Dermis blood vessel endothelial cell (primary cell): ENCODE results near the gene RHEX. TPM values are rescaled to one million over a fixed set of nuclear protein-coding genes. Genes with fewer than 3 reads are reported as not detected.

Experiments
- DNase-seq: peaks from one replicate; pipeline ENCODE4 v3.0.0; 2010
- total RNA-seq: library from RNA; depleted of rRNA; stranded (reverse); fragments of >200 nt; gene quantifications from 2 replicates; pipeline ENCODE4 v1.2.3, GENCODE V29; 2014

The RHEX gene
- total RNA-seq, 1 donor from 2014 or later = not detected

DNA sequence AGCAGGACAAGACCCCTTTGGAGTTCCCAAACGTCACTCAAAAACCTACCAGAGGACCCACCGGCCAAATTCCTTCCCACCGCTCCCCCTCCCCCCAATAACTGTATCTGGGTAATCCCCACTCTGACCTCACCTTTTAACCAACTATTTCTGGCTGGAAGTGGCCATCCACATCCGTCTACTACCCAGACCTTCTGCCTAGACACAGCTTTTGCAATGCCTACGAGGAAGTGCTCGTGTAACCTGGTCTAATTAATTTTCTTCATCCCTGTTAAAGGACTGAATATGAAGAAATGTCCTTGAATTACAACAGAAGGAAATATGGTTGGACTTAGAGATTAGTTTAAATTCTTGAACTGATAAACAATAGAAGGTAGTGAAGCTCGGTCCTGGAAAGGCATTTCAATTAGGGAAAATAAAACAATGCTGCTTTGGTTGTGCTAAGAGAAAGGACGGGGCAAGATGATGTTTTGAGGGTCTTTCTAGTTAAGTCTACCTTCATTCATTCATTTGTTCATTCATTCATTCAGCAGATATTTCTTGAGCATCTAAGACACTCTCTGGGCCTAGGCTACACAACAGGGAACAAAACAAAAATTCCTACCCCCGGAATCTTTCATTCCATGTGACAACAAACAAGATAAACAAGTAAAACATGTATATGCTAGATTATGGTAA, 45.4 kb downstream of the RHEX start:
- DNase-seq = no peak

DNA sequence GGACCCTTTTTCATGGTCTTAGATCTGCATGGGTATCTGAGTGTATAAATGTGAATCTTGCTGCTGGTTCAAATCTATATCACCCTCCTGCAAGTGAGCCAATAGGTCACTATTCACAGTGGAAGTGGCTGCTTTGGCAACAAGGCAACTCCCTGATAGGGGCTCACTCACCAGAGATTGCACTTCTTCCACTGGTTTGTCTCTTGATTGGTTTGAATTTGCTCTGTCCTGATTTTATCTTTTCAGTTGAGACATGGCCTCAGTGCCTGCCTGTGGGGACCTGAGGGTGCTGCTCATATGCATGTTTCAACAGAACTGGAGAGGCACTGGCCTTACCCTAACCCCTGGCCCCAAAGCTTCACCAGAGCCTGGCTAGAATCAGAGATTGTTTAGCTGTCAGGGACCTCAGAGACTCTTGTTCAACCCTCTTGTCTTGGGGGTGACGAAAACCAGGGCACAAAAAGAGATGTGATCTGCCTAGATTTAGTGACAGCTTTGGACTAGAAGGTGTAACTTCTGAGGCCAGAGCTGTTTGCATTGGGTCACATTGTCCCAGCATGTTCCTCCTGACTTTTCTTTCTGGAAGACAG, 47.3 kb downstream of the RHEX start:
- DNase-seq = no peak

DNA sequence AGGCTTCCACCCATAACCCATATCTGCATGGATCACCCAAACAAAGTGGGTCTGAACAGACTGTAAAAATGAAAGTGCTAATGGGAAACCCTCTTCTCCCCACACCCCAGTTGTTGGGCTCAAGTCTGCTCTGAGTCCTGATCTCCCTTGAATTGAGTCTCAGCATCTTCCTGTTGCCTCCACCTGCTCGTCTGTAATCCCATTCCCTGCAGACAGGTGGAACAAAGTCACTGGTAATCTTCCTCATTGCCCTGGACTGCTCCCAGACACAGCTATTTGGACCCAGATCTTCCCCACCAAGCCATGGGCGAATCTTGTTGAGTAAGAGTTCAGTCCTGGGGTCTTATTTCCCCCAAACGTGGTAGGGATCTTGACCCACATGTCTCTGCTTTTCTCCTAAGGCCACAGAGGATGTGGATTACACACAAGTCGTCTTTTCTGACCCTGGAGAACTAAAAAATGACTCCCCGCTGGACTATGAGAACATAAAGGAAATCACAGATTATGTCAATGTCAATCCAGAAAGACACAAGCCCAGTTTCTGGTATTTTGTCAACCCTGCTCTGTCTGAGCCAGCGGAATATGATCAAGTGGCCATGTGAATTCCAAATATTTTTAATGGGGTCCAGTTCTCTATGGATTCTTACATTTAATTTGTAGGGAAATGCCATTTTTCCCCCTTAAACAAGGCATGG, 48.5 kb downstream of the RHEX start:
- no peak for DNase-seq

DNA sequence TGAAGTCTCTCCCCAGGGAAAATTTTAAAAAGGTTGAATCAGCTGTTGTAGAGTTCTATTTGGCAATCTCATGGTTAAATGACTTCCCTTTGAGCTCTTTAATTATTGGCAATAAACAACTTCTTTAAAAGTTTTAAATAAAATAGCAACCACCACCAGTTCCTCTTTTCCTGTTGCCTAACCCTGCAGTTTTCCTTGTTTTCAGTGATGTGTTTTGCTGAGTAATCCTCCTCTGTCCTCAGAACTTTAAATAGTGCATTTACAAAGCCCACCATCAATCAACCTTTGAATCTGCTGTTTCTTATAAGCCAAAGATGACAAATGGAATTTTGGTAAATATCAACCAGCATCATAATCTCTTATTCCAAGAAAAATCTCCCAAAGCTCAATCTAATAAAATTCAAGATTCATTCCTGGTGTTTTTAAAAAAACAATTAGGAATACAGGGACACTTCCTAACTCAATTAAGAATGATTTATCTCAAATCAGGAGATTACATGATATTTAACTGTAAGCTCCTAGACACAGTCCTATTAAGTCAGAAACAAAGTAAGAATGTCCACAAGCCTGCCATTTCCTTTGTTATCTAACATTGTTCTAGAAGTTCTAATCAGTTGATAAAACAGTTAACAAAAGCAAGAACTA, 49.4 kb downstream of the RHEX start:
- no peak for DNase-seq

DNA sequence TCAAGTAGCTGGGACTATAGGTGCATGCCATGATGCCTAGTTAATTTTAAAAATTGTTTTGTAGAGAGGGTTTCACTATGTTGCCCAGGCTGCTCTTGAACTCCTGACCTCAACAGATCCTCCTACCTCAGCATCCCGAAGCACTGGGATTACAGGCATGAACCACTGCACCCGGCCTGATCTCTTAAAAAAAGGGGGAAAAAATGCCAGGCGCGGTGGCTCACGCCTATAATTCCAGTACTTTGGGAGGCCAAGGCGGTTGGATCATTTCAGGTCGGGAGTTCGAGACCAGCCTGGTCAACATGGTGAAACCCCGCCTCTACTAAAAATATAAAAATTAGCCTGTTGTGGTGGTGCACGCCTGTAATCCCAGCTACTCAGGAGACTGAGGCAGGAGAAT, 51.0 kb downstream of the RHEX start:
- DNase-seq = no peak

DNA sequence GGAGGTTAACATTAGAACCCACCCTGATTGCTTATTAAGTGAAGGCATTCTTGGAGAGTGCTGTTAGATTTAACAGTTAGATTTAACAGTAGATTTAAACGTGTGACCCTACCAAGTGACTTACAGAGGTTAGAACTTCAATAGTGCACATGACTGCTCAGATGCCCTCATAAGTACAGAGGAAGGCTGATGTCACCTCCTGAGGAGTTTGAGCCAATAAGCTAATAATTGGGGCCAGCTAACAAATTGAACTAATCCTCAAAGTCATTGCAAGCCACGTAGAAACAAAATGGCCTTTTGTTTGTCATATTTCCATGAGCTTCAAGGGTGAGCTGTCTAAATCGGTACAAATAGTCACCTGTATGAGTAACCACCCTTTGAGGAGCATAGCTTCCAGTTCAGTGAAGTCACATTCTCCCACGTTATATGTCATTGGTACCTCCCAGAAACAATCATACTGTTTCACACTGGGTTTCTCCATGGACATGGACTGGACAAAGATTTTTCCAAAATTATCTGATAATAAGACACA, 52.6 kb downstream of the RHEX start:
- peak; percentile 52 for DNase-seq

DNA sequence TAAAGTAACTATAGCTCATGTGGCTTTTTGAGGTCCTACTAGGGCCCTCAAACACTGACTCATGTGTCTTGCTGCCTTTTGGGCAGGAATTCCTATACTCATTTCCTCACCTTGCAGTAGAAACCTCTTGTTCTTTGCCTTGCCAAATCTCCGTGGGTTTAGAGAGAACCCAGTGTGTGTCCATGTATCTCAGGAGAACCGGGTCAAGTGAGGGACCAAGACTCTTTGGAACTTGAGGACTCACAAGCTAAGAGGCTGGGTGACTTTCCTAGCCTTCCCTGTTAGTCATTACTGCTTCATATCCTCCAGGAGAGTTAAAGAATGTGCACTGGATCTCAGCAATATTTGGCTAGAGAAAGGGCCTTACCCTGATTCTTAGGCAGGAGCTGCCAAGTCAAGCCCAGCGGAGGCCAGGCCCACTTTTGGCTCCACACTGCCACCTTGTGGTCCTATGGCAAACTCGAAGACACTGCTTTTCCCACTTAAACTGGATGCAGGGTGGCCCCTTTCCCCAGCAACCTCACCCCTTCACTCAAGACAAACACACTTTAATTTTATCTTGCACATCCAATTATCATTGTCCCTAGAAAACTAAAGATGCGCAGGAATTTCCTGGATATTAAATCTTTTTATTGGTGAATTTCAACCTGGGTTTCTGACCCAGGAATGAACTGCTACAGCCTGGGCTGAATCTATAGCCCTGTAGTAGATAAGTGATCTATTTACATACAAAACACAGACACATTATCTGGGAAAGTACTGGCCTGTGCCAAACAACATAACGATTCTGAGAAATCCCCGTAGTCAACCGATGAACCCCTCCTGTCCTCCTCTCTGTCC, 53.6 kb downstream of the RHEX start:
- peak; percentile 91 for DNase-seq

DNA sequence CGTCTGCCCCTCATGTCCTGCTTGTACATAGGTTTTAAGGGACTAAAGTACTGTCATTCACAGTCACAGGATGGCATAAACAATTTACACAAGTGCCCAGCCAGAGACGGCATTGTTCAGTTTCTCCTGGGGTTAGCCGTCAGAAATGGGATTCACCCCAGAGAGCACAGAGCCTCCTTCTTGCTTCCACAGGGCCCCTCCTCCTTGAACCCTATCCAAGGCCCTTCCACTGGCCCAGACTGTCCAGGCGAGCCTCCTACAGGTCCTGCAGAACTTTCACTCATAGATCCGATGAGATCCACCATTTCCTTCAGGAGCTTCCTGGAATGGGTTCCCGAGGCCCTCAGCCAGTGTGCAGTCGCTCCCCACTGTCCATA, 54.2 kb downstream of the RHEX start:
- DNase-seq = no peak

DNA sequence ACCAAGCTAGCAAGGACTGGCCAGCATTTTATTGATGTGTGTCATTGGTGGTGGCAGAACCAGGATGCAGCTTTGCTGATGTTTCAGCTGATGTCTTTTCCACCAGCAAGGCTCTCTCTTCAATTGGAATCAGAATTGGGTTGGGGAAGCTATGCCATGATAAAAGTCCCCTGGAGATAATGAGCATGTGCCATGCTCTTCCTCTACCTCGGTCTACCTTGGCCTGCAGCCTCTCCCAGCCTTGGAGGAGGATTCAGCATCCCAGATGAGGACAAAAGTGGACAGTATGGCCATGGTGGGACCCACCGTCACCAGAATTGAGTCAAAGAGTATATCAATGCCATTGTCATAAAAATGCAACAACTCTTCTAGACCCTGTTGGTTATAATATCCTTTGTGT, 55.7 kb downstream of the RHEX start:
- DNase-seq = no peak

DNA sequence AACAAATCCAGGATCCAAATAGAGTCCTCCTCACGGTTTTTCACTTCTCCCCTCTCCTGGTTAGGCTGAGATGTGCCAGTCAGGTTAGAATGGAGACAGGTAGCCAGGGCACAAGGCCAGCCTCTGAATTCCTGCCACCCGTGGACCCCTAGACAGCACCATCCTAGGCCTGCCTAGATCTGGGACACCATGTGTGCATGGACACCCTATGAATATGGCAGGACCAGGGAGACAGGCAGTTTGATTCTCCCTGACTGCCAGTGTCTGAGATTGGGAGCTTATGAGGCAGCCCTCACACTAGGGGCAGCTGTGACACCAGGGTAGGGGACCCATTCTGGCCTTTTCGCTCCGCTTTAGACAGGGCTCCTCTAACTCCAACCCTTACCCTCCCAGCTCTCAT, 56.7 kb downstream of the RHEX start:
- DNase-seq = no peak

DNA sequence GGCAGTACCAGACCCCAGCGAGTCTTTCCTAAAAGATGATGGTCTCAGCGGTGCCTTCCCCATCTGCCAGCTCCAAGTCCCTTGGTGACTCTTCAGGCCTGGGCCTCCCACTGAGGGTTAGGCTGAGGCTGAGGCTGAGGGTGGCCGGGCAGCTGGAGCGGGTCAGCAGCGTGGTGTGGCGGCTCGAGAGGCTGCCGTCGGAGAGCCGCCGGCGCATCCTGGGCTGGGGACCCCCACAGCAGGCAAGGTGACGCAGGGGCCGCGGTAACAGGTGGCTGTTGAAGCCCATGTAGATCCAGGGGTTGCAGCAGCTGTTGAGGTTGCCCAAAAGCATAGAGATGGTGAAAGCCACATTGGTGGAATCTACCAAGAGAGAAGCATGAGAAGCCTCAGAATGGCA, 57.2 kb downstream of the RHEX start:
- DNase-seq = no peak

DNA sequence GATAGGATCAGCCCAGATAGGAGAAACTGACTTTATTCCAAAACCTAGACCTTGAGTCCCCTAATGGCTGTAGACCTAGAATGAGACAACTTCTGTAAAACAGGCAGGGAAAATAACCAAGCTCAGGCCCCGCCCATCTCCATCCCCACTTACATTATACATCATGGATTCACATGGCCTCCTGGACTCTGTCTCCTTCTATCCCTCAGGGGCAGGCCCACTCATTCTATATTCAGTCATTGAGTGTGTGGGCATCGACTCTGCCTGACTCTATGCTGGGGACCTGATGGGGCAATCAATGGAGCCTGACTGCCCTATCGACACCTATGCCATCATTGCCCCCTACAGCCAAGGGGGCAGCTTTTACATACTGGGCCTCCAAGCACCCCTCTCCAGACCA, 57.8 kb downstream of the RHEX start:
- DNase-seq = no peak

DNA sequence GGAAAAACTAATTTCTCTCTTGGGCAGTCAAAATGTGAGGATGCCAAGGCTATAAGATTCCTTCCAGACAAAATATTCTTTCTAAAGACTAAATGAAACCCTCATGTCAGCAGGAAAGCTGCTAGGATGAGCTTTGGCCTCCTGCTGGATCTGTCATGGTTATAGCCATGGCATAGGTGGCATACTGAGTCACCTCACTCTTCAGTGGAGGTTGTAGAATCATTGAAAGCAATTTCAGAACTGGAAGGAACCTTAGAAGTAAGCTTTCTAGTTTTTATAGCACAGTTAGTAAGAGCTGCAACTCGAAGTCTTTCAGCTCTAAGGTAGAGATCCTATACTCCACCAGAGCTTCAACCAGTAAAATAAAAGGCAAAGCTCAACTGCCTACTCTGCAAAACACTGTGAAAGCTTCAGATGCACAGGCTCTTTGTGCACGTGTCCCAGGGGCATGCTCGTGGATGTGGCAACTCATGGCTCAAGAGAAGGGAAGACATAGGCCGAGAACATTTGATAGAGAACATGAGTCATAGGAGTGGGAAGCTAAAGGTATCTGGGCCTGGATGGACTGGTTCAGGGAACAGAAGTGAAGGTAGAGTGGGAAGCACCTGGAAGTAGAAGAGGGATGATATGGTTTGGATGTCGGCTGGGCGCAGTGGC, 58.4 kb downstream of the RHEX start:
- no peak for DNase-seq

DNA sequence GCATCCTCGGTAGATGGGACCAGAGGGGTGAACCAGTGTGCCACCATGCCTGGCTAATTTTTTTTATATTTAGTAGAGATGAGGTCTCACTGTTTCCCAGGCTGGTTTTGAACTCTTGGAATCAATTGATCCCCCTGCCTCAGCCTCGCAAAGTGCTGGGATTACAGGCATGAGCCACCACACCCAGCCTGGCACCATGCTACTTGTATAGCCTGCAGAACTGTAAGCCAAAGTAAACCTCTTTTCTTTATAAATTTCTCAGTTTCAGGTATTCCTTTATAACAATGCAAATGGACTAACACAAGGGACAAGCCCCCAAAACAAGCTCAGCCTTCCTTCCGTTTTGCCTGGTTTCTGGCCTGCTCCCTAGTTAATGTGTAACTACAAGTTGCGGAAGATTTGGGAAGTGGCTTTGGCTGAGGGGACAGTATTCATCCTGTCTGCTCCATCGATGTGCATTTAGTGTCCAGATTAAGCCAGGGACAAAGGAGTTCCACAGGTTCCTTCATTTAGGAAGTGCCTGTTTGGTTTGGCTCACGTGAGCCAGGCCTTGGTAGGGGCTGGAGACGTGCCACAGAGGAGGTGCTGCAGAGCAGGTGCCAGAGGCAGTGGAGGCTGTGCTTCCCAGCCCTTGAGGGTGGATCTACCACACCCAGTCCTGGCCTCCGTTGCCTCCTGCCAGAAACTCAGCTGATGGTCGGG, 59.8 kb downstream of the RHEX start:
- no peak for DNase-seq

DNA sequence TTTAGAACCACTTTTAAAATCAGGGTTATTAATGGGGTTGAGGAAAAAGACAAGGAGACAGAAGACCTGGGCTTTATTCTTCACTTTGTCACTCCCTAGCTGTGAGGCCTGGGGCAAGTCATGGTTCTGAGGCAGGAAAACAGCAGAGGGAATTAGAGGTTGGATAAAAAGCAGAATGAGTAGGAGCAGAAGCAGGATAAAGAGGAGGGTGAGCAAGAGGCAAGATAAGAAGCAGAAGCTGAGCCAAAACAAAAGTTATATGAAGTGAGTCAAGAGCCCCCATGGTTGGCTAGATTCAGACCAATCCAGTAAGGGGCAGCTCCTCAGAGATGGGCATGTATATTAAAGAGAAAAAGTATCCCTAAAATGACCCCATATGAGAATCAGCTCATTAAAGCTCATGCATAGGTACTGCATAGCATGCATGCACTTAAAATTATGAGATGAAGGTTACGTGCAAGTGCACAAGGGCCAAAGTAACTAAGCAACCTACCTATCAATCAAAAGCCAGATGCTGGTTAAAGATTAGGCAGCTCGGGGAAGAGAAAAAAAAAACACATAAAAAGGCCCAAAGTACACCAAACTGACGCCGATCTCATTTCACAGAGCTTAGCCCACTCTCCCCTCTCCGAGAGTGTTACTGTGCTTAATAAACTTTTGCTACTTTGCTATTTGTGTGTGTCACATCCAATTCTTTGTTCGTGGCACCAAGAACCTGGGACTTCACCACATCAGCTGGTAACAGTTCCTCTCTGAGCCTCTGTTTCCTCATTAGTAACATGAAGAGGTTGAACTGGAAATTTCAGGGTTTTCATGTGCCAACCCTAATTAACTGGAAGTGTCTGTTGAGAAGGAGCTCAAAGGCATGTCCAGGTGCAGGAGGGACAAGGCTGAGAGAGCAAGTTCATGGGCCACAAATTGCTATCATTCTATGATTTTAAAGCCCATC, 62.0 kb downstream of the RHEX start:
- DNase-seq = no peak

DNA sequence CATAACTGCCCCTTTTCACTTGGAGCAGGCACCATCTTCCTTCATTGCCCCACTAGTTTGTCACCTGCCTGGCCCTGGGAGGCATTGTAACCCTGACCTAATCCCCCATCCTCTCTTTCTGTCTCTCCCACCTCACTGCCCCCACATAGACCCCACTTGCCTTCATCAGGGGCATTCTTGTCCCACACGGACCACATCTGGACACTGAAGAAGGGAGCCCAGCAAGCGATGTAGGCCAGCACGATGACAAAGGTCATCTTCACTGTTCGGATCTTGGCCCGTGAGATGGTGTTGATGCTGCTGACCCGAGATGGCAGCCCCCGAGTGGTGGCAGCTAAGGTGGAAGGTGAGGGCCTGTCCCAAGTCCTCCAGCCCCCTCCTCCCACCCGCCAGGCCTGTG, 62.8 kb downstream of the RHEX start:
- DNase-seq = no peak

DNA sequence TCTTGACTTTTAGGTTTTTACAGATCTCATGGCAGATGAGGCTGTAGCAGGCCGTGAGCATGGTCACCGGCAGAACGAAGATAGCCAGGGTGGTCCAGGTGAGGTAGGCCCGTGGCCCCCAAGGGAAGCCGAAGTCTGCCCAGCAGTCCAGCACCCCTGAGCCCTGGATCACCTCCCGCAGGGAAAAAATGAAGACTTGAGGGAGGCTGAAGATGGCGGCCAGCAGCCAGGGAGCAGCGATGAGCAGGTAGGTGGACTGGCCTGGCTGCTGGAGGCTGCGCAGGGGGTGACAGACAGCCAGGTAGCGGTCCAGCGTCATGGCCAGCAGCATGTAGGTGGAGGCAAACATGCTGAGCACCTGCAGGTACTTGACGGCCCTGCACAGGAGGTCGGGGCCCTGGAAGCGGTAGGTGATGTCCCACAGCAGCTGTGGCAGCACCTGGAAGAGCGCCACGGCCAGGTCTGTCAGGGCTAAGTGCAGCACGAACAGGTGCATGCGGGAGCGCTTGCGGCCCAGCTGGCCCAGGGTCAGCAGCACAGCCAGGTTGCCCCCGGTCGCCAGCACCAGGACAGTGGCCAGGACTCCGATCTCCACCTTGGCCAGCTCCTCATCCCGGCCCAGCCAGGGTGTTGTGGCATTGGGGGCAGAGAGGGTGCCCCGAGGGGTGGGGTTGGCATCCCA, 63.4 kb downstream of the RHEX start:
- no peak for DNase-seq

DNA sequence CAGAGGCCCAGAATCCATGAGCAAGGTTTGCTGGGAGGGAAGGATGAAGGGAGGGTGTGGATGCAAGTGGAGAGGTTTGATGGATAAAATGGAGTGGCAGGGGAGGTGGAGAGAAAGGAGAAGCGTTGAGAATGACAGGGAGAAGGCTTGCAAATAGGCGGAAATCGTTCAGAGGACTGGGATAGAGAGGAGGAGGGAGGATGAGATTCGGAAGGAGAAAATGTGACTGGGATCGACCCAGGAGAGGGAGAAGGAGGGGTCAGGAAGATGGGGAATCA, 63.8 kb downstream of the RHEX start:
- no peak for DNase-seq

DNA sequence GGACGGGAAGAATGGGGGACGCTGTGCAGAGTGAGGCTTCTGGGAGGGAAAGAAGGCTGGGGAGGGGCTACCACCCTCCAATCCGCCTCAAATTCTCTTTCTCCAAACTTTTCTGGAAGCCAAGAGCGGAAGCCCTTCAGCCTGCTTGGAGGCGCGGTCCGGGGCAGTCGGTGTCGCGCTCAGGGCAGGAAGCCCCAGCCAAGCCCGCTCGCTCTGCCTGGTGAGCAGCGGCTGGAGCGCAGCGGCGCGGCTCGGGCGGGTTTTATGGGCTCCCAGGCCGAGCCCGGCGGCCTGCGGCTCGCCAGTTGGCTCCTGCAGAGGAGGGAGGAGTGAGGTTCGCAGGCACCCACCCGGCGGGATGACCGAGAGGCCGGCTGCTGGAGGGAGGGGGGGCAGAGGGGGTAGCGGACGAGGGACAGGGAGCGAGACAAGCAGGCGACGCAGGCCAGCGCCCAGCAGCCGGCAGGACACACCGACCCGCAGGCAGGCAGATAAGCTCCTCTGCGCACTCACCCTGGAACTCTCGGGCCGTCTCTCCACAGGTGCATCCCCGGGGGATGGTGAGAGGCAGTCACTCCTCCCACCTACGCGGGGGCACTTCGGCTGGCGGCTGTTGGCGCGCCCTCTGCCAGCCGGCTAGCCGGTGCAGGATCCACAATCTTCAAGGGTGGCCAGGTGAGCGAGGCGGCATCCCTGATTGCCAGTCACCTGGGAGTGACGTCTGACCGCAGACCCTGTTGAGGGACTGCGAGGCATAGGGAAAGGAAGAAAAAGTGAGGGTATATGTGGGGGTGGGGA, 64.4 kb downstream of the RHEX start, which contains the start of gene AVPR1B:
AVPR1B (minus strand) TSS at position 238 of the 798 bp plus-strand sequence. CDS start 498 bp downstream, outside the sequence.
- DNase-seq = peak; percentile 50
